ENCODE results near the gene TUBB4B. TPM values are rescaled to one million over a fixed set of nuclear protein-coding genes. Genes with fewer than 3 reads are reported as not detected.

Gene TUBB4B
- polyA plus RNA-seq, 1 of the 3 experiments (the other 2 are of a cell fraction) = 508 TPM

GRCh38 chr9:137280474-137281344, 39.6 kb downstream of the TUBB4B start:
- H3K9ac ChIP-seq = no peak overlapping the region
- H3K36me3 ChIP-seq (replicated peaks in 1 of 2; ENCODE audit: control insufficient read depth in 1 of 2, insufficient read depth in 2 of 2, low read length in 1 of 2) = no peaks in the 10 kb centered on the region
- peak overlapping the region; percentile 51; the same call in 1 of the 2 replicates for H2AFZ ChIP-seq (ENCODE audit: low read depth)
- H3F3A ChIP-seq (replicated peaks; ENCODE audit: insufficient read depth) = peaks cover 7% of the 10 kb centered on the region
- peak overlapping the region in 1 of 2 experiments; percentile 37; a peak in 3 of 4 replicates for H3K4me3 ChIP-seq (ENCODE audit: low read depth in 2 of 2, low read length in 1 of 2)
- TF ChIP-seq, protein P1, sequence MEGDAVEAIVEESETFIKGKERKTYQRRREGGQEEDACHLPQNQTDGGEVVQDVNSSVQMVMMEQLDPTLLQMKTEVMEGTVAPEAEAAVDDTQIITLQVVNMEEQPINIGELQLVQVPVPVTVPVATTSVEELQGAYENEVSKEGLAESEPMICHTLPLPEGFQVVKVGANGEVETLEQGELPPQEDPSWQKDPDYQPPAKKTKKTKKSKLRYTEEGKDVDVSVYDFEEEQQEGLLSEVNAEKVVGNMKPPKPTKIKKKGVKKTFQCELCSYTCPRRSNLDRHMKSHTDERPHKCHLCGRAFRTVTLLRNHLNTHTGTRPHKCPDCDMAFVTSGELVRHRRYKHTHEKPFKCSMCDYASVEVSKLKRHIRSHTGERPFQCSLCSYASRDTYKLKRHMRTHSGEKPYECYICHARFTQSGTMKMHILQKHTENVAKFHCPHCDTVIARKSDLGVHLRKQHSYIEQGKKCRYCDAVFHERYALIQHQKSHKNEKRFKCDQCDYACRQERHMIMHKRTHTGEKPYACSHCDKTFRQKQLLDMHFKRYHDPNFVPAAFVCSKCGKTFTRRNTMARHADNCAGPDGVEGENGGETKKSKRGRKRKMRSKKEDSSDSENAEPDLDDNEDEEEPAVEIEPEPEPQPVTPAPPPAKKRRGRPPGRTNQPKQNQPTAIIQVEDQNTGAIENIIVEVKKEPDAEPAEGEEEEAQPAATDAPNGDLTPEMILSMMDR (IDR thresholded peaks at IDR 0.05) = peak; percentile 46
- peak; percentile 21 for TF ChIP-seq RAD21 (IDR thresholded peaks at IDR 0.05; ENCODE audit: low read length)
- TF ChIP-seq, protein P2, sequence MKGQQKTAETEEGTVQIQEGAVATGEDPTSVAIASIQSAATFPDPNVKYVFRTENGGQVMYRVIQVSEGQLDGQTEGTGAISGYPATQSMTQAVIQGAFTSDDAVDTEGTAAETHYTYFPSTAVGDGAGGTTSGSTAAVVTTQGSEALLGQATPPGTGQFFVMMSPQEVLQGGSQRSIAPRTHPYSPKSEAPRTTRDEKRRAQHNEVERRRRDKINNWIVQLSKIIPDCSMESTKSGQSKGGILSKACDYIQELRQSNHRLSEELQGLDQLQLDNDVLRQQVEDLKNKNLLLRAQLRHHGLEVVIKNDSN (IDR thresholded peaks at IDR 0.05; ENCODE audit: borderline replicate concordance, low read depth) = no peak
- peak; percentile 34; the same call in 1 of the 2 replicates for TF ChIP-seq SMC3 (IDR thresholded peaks at IDR 0.05; ENCODE audit: low read depth, low read length)
- H3K4me1 ChIP-seq (ENCODE audit: control insufficient read depth in 1 of 2, insufficient read depth in 2 of 2, low read depth in 1 of 2, low read length in 1 of 2) = peaks cover 0 to 8% of the 10 kb centered on the region in 2 experiments; a peak in 2 of 4 replicates
- WGBS (ENCODE audit: low lambda C conversion rate) = 30% methylated on average over 50 of the region's 85 CpGs
- CTCF ChIA-PET = interaction anchor here (0.8 to 1.9 kb wide), 5 partner anchors 13 to 142 kb away, joined by 3 to 8 read pairs (median 3); partner anchors contain the start of genes EXD3, NOXA1 and NRARP
- POLR2A ChIA-PET = no interaction called here
- no peak overlapping the region for H3K27ac ChIP-seq (ENCODE audit: low read depth in 2 of 2, low read length in 1 of 2)
- no peaks in the 10 kb centered on the region for H3K79me2 ChIP-seq (ENCODE audit: insufficient read depth)
- H4K20me1 ChIP-seq (ENCODE audit: insufficient read depth) = no peaks in the 10 kb centered on the region
- no peaks in the 10 kb centered on the region for H3K27me3 ChIP-seq (ENCODE audit: insufficient read depth)
- peak overlapping the region; percentile 66 for H3K4me2 ChIP-seq
- H3K9me3 ChIP-seq = no peaks in the 10 kb centered on the region
- no peaks in the 10 kb centered on the region for H3K9me2 ChIP-seq
- peak; percentile 92 for DNase-seq

- Histone ChIP-seq H3K4me2 (peak overlapping the region; percentile 66; the same call in 1 of the 2 replicates), H3K9ac (no peak overlapping the region), H3K4me3 (ENCODE audit: low read depth in 2 of 2, low read length in 1 of 2) (peak overlapping the region in 1 of 2 experiments; percentile 37; a peak in 2 of 4 replicates), H2AFZ (ENCODE audit: low read depth) (no peak overlapping the region), H3K27ac (ENCODE audit: low read depth in 2 of 2, low read length in 1 of 2) (no peak overlapping the region), H3K36me3 (replicated peaks in 1 of 2; ENCODE audit: control insufficient read depth in 1 of 2, insufficient read depth in 2 of 2, low read length in 1 of 2) (no peaks in the 10 kb centered on the region), H3K9me2 (no peaks in the 10 kb centered on the region), H3K79me2 (ENCODE audit: insufficient read depth) (no peaks in the 10 kb centered on the region), H3K9me3 (no peaks in the 10 kb centered on the region), H3K27me3 (ENCODE audit: insufficient read depth) (no peaks in the 10 kb centered on the region), H3K4me1 (ENCODE audit: control insufficient read depth in 1 of 2, insufficient read depth in 2 of 2, low read depth in 1 of 2, low read length in 1 of 2) (peaks cover 0 to 8% of the 10 kb centered on the region in 2 experiments; a peak in 2 of 4 replicates), H4K20me1 (ENCODE audit: insufficient read depth) (no peaks in the 10 kb centered on the region), H3F3A (replicated peaks; ENCODE audit: insufficient read depth) (peaks cover 7% of the 10 kb centered on the region)
- CTCF ChIA-PET = interaction anchor here (0.7 to 1.9 kb wide), 6 partner anchors 21 to 256 kb away, joined by 3 to 8 read pairs (median 4); partner anchors contain the start of gene NRARP
- TF ChIP-seq TCF12 (IDR thresholded peaks at IDR 0.05) = no peak
- no peak for TF ChIP-seq RAD21 (IDR thresholded peaks at IDR 0.05; ENCODE audit: low read length)
- no peak for TF ChIP-seq PBX3 (IDR thresholded peaks at IDR 0.05)
- no peak for TF ChIP-seq SIN3A (IDR thresholded peaks at IDR 0.05; ENCODE audit: borderline replicate concordance, low read depth, low read length)
- no peak for TF ChIP-seq FOXJ3 (CRISPR knock-in tag; IDR thresholded peaks at IDR 0.05)
- no peak for TF ChIP-seq YY1 (IDR thresholded peaks at IDR 0.05; ENCODE audit: low read depth)
- no peak for TF ChIP-seq MAX (IDR thresholded peaks at IDR 0.05; ENCODE audit: low read depth)
- no peak for TF ChIP-seq CHD2 (IDR thresholded peaks at IDR 0.05; ENCODE audit: low read length, partially characterized antibody)
- no peak for TF ChIP-seq GATA2 (CRISPR knock-in tag; IDR thresholded peaks at IDR 0.05)
- no peak for TF ChIP-seq MEF2A (IDR thresholded peaks at IDR 0.05; ENCODE audit: borderline replicate concordance, low read depth)
- TF ChIP-seq, protein P3, sequence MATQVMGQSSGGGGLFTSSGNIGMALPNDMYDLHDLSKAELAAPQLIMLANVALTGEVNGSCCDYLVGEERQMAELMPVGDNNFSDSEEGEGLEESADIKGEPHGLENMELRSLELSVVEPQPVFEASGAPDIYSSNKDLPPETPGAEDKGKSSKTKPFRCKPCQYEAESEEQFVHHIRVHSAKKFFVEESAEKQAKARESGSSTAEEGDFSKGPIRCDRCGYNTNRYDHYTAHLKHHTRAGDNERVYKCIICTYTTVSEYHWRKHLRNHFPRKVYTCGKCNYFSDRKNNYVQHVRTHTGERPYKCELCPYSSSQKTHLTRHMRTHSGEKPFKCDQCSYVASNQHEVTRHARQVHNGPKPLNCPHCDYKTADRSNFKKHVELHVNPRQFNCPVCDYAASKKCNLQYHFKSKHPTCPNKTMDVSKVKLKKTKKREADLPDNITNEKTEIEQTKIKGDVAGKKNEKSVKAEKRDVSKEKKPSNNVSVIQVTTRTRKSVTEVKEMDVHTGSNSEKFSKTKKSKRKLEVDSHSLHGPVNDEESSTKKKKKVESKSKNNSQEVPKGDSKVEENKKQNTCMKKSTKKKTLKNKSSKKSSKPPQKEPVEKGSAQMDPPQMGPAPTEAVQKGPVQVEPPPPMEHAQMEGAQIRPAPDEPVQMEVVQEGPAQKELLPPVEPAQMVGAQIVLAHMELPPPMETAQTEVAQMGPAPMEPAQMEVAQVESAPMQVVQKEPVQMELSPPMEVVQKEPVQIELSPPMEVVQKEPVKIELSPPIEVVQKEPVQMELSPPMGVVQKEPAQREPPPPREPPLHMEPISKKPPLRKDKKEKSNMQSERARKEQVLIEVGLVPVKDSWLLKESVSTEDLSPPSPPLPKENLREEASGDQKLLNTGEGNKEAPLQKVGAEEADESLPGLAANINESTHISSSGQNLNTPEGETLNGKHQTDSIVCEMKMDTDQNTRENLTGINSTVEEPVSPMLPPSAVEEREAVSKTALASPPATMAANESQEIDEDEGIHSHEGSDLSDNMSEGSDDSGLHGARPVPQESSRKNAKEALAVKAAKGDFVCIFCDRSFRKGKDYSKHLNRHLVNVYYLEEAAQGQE (IDR thresholded peaks at IDR 0.05; ENCODE audit: low read depth, low read length) = no peak
- TF ChIP-seq SMC3 (IDR thresholded peaks at IDR 0.05; ENCODE audit: low read depth, low read length) = no peak
- TF ChIP-seq EP300 (IDR thresholded peaks at IDR 0.05; ENCODE audit: borderline replicate concordance in 1 of 2, low read depth in 1 of 2, low read length in 1 of 2) = no peak
- POLR2A ChIA-PET = interaction anchor here (0.7 kb wide), 1 partner anchor 9 kb away, joined by 3 read pairs; no protein-coding TSS in a partner anchor
- DNase-seq = peak; percentile 74
- WGBS (ENCODE audit: low lambda C conversion rate) = 61% methylated on average over 9 of the region's 39 CpGs
Observed at GRCh38 chr9:137281345-137282116, 40.4 kb downstream of the TUBB4B start.

Measured in SK-N-SH (cell line).